ENCODE data around the gene WASHC3.
"Not testable (repeated sequence)": the region's sequence is repeated elsewhere in the genome, so short reads cannot be mapped to it uniquely, and the experiment has no call there.

Gene WASHC3

GRCh38 chr12:102050660-102051430 is 10.9 kb downstream of the WASHC3 start:
- DNase-seq = no peak

GRCh38 chr12:102043928-102044327 is 17.9 kb downstream of the WASHC3 start:
- peak; percentile 6 for DNase-seq

GRCh38 chr12:102033991-102034745 is 27.6 kb downstream of the WASHC3 start:
- DNase-seq = no peak

GRCh38 chr12:102031852-102032251 is 29.9 kb downstream of the WASHC3 start:
- DNase-seq = no peak

- no peak for DNase-seq
Observed at GRCh38 chr12:102029141-102029540, 32.6 kb downstream of the WASHC3 start.

GRCh38 chr12:102026728-102027127 is 35.1 kb downstream of the WASHC3 start:
- DNase-seq = no peak

GRCh38 chr12:102024765-102025164 is 37.0 kb downstream of the WASHC3 start:
- DNase-seq = no peak

GRCh38 chr12:102023343-102023930 is 38.4 kb downstream of the WASHC3 start:
- DNase-seq = no peak

GRCh38 chr12:102022286-102022685 is 39.5 kb downstream of the WASHC3 start:
- DNase-seq = no peak

GRCh38 chr12:102021540-102022246 is 40.1 kb downstream of the WASHC3 start:
- DNase-seq = no peak

- DNase-seq = not testable (repeated sequence)
Observed at GRCh38 chr12:102018607-102019006, 43.2 kb downstream of the WASHC3 start.

GRCh38 chr12:102016472-102016871 is 45.3 kb downstream of the WASHC3 start:
- DNase-seq = no peak

GRCh38 chr12:102010265-102010994 is 51.4 kb downstream of the WASHC3 start:
- no peak for DNase-seq

GRCh38 chr12:102009796-102010195 is 52.0 kb downstream of the WASHC3 start:
- no peak for DNase-seq

GRCh38 chr12:102008615-102009126 is 53.1 kb downstream of the WASHC3 start:
- DNase-seq = no peak

GRCh38 chr12:102005256-102005655 is 56.5 kb downstream of the WASHC3 start:
- no peak for DNase-seq

- DNase-seq = no peak
Observed at GRCh38 chr12:101997102-101997501, 64.7 kb downstream of the WASHC3 start.

GRCh38 chr12:101995684-101996083 is 66.1 kb downstream of the WASHC3 start:
- peak; percentile 5 for DNase-seq

- no peak for DNase-seq
Observed at GRCh38 chr12:101992091-101992490, 69.7 kb downstream of the WASHC3 start.

- DNase-seq = no peak
Observed at GRCh38 chr12:101982307-101982706, 79.5 kb downstream of the WASHC3 start.

- DNase-seq = no peak
Observed at GRCh38 chr12:101981868-101982267, 79.9 kb downstream of the WASHC3 start.

- no peak for DNase-seq
Observed at GRCh38 chr12:101968770-101969169, 93.0 kb downstream of the WASHC3 start.

All from DMS79 treated with DMSO at 0.1 percent for 48 hours (cell line).